Astrocyte (in vitro differentiated cells and primary cell): ENCODE measurements around the gene KRT7.

Experiments
- EZH2 ChIP-seq: IDR thresholded peaks from 2 replicates; pipeline ENCODE4 v1.6.1; 2012; ENCODE audit warnings: mild to moderate bottlenecking, low read length, inconsistent platforms; ENCODE audit not compliant: insufficient read depth
- TF ChIP-seq, protein P1 (sequence below): IDR thresholded peaks from 2 replicates; pipeline ENCODE4 v1.5.1; 2011; ENCODE audit warnings: low read depth, mild to moderate bottlenecking, inconsistent platforms, low read length, moderate library complexity; ENCODE audit not compliant: insufficient read depth

DNA sequence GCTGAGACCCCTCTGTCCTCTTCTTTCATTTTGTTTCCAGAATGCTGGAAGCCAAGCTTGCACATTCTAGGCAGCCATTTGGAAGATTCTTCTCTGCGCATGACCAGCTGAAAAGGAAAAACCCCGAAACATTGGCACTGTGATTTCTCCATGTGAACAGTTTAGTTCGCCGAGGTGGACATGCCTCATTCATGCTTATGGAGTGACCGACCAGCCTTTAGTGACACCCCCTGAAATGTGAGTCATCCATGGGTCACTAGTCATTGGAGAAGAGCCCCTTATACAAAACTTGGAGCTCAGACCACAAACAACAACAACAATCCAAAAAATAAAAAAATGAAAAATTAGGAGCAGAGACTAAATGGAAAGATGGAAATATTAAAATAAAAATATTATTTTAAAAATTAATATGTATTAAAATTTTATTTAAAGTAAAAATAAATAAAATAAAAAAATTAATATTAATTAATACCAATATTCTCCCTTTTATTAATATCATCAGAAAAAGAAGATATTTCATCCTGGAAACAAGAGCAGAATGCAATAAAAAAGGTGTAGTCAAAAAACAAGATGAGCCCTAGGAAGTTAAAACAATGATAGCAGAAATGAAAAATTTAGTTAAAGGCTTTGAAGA lies 9.5 kb upstream of the KRT7 start:
- TF ChIP-seq, protein P1, sequence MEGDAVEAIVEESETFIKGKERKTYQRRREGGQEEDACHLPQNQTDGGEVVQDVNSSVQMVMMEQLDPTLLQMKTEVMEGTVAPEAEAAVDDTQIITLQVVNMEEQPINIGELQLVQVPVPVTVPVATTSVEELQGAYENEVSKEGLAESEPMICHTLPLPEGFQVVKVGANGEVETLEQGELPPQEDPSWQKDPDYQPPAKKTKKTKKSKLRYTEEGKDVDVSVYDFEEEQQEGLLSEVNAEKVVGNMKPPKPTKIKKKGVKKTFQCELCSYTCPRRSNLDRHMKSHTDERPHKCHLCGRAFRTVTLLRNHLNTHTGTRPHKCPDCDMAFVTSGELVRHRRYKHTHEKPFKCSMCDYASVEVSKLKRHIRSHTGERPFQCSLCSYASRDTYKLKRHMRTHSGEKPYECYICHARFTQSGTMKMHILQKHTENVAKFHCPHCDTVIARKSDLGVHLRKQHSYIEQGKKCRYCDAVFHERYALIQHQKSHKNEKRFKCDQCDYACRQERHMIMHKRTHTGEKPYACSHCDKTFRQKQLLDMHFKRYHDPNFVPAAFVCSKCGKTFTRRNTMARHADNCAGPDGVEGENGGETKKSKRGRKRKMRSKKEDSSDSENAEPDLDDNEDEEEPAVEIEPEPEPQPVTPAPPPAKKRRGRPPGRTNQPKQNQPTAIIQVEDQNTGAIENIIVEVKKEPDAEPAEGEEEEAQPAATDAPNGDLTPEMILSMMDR = no peak
- TF ChIP-seq EZH2 = no peak
